Peyer's patch (tissue), 4 donors: ENCODE measurements around the gene HOXC5. TPM values are rescaled to one million over a fixed set of nuclear protein-coding genes. Genes with fewer than 3 reads are reported as not detected.

Experiments used
- DNase-seq, 3 donors: peaks; one replicate each; pipeline ENCODE4 v3.0.0-alpha.2; 2017 to 2019
- H3K27ac ChIP-seq, 4 donors: fragments of 200-600 bp; sonication (generic); one replicate each; pipeline ENCODE4 v1.5.1; 2016 to 2019
- H3K27me3 ChIP-seq, 2 donors: fragments of 200-600 bp; sonication (generic); one replicate each; pipeline ENCODE4 v1.5.1; 2019
- H3K36me3 ChIP-seq, 3 donors: fragments of 200-600 bp; sonication (generic); one replicate each; pipeline ENCODE4 v1.5.1; 2016 to 2019
- H3K4me1 ChIP-seq, 4 donors: fragments of 200-600 bp; sonication (generic); one replicate each; pipeline ENCODE4 v1.5.1; 2016 to 2019
- H3K4me3 ChIP-seq, 4 donors: fragments of 200-600 bp; sonication (generic); 1 replicate in 3 of 4; 2 replicates in 1 of 4; pipeline ENCODE4 v1.5.1; 2016 to 2019; ENCODE audit warnings: mild to moderate bottlenecking in 1 of 4
- H3K9me3 ChIP-seq, 4 donors: fragments of 200-600 bp; sonication (generic); one replicate each; pipeline ENCODE4 v1.5.1; 2016 to 2019; ENCODE audit warnings: mild to moderate bottlenecking in 1 of 4
- POLR2A ChIP-seq, 2 donors: fragments of 450-650 bp; IDR thresholded peaks; one replicate each; pipeline ENCODE4 v1.5.1; 2017; ENCODE audit warnings: antibody characterized with exemption in 2 of 2, mild to moderate bottlenecking in 2 of 2, moderate library complexity in 2 of 2
- total RNA-seq, 4 donors: library from RNA; depleted of rRNA; stranded (reverse); fragments of >200 nt; gene quantifications; one replicate each; pipeline ENCODE4 v1.1.0, GENCODE V29; 2016
- TF ChIP-seq, protein P1 (sequence below), 6 experiments: fragments of 450-650 bp in 4 of 6; fragments of 200-600 bp in 2 of 6; sonication (generic) in 1 of 6; IDR thresholded peaks; one replicate each; pipeline ENCODE4 v1.5.1; 2017 to 2019; ENCODE audit warnings: antibody characterized with exemption in 6 of 6, mild to moderate bottlenecking in 3 of 6, moderate library complexity in 1 of 6

HOXC5 gene
- total RNA-seq, 4 donors from 2014 or later = not detected

DNA sequence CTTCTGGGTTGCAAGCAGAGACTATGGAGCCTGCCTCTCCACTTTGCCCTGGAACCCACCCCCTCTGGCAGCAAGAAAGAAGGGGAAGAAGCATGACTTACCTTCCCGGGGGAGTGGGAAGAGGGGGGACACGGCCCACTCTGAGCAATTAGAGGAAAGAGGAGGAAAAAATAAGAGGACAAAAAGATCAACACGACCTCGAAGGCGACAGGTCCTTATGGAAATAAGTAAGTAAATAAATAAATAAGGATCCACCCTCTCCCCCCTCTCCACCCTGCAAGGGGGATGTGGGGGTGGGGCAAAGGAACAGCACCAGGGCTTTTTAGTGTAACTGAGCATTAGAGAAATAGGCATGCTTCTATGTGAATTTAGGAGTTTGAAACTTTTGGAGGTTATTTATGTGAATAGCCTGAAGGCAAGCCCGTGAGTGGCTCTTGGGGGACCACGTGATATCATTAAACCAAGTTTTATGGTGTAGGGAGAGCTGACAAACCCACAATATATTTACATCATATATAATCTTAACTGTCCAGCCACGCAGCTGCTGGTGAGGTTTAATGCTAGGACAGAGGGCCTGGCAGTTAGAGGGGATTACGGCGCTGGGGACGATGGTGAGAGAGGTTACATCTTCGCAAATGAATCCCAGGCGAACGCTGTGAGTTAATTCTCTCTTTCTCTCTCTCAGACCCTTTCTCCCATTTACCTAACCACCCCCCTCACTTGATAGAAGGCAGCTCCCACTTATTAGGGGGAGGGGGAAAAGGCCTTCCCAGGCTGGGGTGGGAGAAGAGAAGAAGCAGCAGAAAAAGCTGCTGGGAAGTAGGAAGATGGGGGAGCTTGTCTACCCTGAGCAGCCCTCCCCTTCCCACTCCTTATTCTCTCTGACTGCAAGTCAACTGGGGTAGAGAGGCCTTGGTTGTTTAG lies 4.8 kb downstream of the HOXC5 start:
- peaks cover 0 to 30% (median 9%) of the 10 kb centered on the region in 4 donors for H3K4me1 ChIP-seq
- H3K36me3 ChIP-seq = no peaks in the 10 kb centered on the region
- no peak overlapping the region for H3K4me3 ChIP-seq
- peak overlapping the region in 2 of 4 donors; percentile 63 to 72 for H3K27ac ChIP-seq
- peaks cover 0 to 3% (median 0%) of the 10 kb centered on the region in 4 donors for H3K9me3 ChIP-seq
- TF ChIP-seq POLR2A (IDR thresholded peaks at IDR 0.05) = no peak
- TF ChIP-seq, protein P1, sequence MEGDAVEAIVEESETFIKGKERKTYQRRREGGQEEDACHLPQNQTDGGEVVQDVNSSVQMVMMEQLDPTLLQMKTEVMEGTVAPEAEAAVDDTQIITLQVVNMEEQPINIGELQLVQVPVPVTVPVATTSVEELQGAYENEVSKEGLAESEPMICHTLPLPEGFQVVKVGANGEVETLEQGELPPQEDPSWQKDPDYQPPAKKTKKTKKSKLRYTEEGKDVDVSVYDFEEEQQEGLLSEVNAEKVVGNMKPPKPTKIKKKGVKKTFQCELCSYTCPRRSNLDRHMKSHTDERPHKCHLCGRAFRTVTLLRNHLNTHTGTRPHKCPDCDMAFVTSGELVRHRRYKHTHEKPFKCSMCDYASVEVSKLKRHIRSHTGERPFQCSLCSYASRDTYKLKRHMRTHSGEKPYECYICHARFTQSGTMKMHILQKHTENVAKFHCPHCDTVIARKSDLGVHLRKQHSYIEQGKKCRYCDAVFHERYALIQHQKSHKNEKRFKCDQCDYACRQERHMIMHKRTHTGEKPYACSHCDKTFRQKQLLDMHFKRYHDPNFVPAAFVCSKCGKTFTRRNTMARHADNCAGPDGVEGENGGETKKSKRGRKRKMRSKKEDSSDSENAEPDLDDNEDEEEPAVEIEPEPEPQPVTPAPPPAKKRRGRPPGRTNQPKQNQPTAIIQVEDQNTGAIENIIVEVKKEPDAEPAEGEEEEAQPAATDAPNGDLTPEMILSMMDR (IDR thresholded peaks at IDR 0.05) = no peak
- peaks cover 0 to 5% of the 10 kb centered on the region in 2 donors for H3K27me3 ChIP-seq
- DNase-seq = no peak

DNA sequence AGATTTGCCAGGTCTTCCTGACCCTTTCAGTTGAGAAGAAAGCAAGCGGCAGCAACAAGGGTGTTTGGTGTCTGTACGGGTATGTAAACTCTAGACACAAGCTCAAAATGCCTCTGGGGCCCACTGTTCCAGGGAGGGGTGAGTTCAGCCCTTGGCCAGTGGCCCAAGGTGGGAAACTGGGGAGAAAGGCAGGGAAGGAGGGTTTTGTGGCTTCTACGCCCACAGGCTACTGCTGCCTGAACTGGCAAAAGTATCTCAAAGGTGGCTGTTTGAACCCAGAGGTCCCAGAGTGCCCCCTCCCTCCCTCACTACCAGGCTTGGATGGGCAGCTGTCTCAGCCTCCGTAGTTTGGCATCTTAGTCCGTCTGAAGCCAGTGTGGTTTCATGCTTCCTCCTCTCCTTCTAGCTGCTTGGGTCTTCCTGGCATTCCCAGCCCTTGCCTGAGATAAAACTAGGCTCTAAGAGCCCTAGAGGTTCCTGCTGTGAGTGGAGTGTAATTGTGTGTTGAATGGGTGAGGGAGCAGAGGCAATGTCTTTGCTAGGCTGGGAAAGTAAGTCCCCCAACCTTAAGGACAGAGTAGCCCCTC lies 5.5 kb downstream of the HOXC5 start:
- TF ChIP-seq, protein P1 (IDR thresholded peaks at IDR 0.05) = no peak
- no peak for TF ChIP-seq POLR2A (IDR thresholded peaks at IDR 0.05)
- H3K27ac ChIP-seq = peak overlapping the region in 2 of 4 donors; percentile 63 to 72
- H3K36me3 ChIP-seq = no peaks in the 10 kb centered on the region
- DNase-seq = peak in 1 of 3 donors; percentile 31
- no peak overlapping the region for H3K4me3 ChIP-seq
- peaks cover 0 to 1% of the 10 kb centered on the region in 2 donors for H3K27me3 ChIP-seq
- H3K9me3 ChIP-seq = no peaks in the 10 kb centered on the region
- peaks cover 0 to 26% (median 7%) of the 10 kb centered on the region in 4 donors for H3K4me1 ChIP-seq

DNA sequence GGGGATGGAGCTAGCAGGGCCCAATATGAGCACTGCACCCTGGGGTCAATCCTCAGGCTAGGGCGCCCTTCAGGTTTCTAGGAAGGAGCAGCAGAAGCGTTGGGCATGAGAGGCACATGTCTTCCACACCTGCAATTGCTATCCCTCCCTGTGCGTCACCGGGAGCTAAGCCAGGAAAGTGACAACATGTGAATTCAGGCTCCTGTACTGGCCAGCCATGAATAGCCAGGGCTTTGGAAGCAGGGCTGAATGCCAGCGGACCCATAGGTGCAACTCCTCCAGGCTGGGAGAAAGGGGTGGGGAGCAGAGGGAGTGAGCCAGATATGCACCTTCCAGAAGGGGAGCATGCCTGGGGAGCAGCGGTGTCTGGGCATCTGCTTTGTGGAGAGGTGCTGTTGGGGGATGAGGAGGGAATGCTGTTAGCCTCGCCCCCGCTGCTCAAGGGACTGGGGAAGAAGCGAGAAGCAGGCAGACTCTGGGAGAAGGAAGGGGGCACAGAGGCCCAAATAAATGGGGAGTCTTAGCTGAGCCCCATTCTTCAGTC lies 6.1 kb downstream of the HOXC5 start:
- no peak overlapping the region for H3K4me3 ChIP-seq
- H3K36me3 ChIP-seq = no peaks in the 10 kb centered on the region
- DNase-seq = peak in 1 of 3 donors; percentile 65
- H3K27me3 ChIP-seq = no peaks in the 10 kb centered on the region
- peaks cover 0 to 24% (median 5%) of the 10 kb centered on the region in 4 donors for H3K4me1 ChIP-seq
- peak overlapping the region in 2 of 4 donors; percentile 63 to 72 for H3K27ac ChIP-seq
- TF ChIP-seq POLR2A (IDR thresholded peaks at IDR 0.05) = no peak
- TF ChIP-seq, protein P1 (IDR thresholded peaks at IDR 0.05) = no peak
- H3K9me3 ChIP-seq = no peaks in the 10 kb centered on the region

DNA sequence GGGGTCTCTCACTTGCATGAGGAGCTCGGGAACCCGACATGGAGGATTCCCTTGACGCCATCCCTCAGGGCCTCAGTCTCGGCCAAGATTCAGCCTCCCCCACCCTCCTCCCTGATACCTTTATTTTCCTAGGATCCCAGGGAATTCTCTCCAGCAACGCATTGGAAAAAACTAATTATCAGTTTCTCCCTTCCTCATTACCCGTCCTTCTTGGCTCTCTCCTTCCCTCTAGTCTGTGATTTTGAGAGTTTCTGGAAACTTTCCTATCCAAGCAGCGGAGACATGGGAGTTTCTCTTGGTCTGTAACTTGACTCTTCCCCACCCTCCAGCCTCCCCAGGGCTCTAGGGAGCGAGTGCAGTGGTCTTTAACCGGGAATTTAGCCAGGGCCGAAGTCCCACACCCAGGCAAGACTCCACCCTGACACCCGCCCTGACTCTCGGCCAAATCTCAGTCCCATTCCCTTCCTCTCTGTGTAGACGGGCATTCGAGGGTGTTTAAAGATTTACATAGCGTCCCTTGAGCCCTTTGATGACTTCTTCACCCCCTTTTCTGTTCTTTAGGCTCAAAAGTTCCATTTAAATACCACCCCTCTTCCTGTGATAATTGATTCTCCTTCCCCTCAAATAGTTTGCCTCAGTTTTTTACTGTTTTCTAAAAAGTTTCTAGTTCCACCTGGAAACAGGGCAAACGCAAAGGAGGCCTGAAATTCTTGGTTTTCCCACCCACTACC lies 6.7 kb downstream of the HOXC5 start:
- Histone ChIP-seq H3K9me3 (no peaks in the 10 kb centered on the region), H3K36me3 (no peaks in the 10 kb centered on the region), H3K27me3 (no peaks in the 10 kb centered on the region), H3K4me1 (peaks cover 0 to 24% (median 0%) of the 10 kb centered on the region in 4 donors), H3K27ac (peak overlapping the region in 3 of 4 donors; percentile 31 to 72 (median 63)), H3K4me3 (no peak overlapping the region)
- peak in 1 of 3 donors; percentile 47 for DNase-seq
- TF ChIP-seq, protein P1 (IDR thresholded peaks at IDR 0.05) = no peak
- TF ChIP-seq POLR2A (IDR thresholded peaks at IDR 0.05) = no peak

DNA sequence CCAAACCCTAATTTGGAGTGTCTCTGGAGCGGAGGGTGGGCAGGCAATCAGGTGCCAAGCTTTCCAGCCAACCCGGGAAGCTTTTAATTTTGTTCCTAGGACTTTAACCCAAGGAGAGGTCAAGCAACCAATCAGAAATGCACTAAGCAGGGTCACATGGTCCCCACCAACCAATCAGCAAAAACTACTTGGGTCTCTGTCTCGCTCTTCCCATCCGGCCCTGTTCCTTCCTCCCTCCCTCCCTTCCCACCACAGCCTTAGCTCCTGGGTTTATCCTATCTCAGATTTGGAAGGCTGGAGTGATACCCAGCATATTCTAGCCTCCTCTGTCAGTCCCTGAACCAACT lies 7.3 kb downstream of the HOXC5 start:
- DNase-seq = peak in 1 of 3 donors; percentile 47
- Histone ChIP-seq H3K4me3 (no peak overlapping the region), H3K27me3 (no peaks in the 10 kb centered on the region), H3K36me3 (no peaks in the 10 kb centered on the region), H3K4me1 (peaks cover 0 to 24% (median 0%) of the 10 kb centered on the region in 4 donors), H3K27ac (peak overlapping the region in 1 of 4 donors; percentile 72), H3K9me3 (no peaks in the 10 kb centered on the region)
- TF ChIP-seq, protein P1 (IDR thresholded peaks at IDR 0.05) = no peak
- no peak for TF ChIP-seq POLR2A (IDR thresholded peaks at IDR 0.05)
